GM12878 (cell line): ENCODE results near the gene MAOA. TPM values are rescaled to one million over a fixed set of nuclear protein-coding genes. Genes with fewer than 3 reads are reported as not detected.

Experiments
- ATAC-seq: fragments of 200-7000 bp; cut with Tn5 transposase; 3 replicates; pipeline ENCODE4 v1.9.1; 2020; ENCODE audit warnings: mild to moderate bottlenecking, moderate library complexity
- BruUV-seq: library from RNA; stranded (reverse); fragments of 400-500 nt; replicated peaks from 2 replicates; lab custom pipeline; 2021; lab: Mats Ljungman, UMichigan
- CTCF ChIA-PET: fragments of 300-600 bp; sonication (Branson Sonifier 250); formaldehyde crosslinking; extraction: SDS; loops from one replicate; lab custom pipeline; 2021; ENCODE audit warnings: inconsistent platforms; lab: Yijun Ruan, JAX
- POLR2A ChIA-PET: fragments of 350-600 bp; formaldehyde crosslinking; extraction: SDS; loops from one replicate; lab custom pipeline; 2021; ENCODE audit warnings: inconsistent platforms; lab: Charles Lee
- RAD21 ChIA-PET: fragments of 300-600 bp; sonication (Branson Sonifier 250); formaldehyde crosslinking; loops from one replicate; lab custom pipeline; 2023; ENCODE audit warnings: antibody characterized with exemption; ENCODE audit not compliant: unreplicated experiment; lab: Charles Lee
- SMC1A ChIA-PET: fragments of 300-600 bp; sonication (Branson Sonifier 250); formaldehyde crosslinking; loops from one replicate; lab custom pipeline; 2023; ENCODE audit not compliant: unreplicated experiment, uncharacterized antibody; lab: Charles Lee
- DNase-seq: peaks from one replicate; pipeline ENCODE4 v3.0.0-alpha.2; 2011; ENCODE audit warnings: low read depth, low spot score
- FAIRE-seq: peaks from 3 replicates; lab custom pipeline; 2011; peaks lifted over from hg19 to GRCh38; lab: Jason Lieb, UNC
- H2AFZ ChIP-seq: 2 replicates; pipeline ENCODE4 v1.6.0; 2011; ENCODE audit warnings: low read depth, low read length, control low read depth; ENCODE audit not compliant: control insufficient read depth
- H3K27ac ChIP-seq: 2 replicates; pipeline ENCODE4 v1.5.1; 2011; ENCODE audit warnings: control low read depth; ENCODE audit not compliant: control insufficient read depth, insufficient read depth
- H3K27me3 ChIP-seq, 2 experiments: replicated peaks in 1 of 2; 2 replicates each; pipeline versions ENCODE4 v1.6.0 to v1.6.1; 2011; ENCODE audit warnings: low read length in 1 of 2; ENCODE audit not compliant: control insufficient read depth in 2 of 2, insufficient read depth in 2 of 2
- H3K36me3 ChIP-seq, 2 experiments: 2 replicates each; pipeline ENCODE4 v1.5.1; 2011; ENCODE audit warnings: low read length in 1 of 2; ENCODE audit not compliant: control insufficient read depth in 2 of 2, insufficient read depth in 2 of 2
- H3K4me1 ChIP-seq: 2 replicates; pipeline ENCODE4 v1.6.1; 2011; ENCODE audit warnings: mild to moderate bottlenecking, low read length, moderate library complexity, mixed read lengths; ENCODE audit not compliant: control insufficient read depth, insufficient read depth
- H3K4me2 ChIP-seq: 2 replicates; pipeline ENCODE4 v1.6.0; 2011; ENCODE audit warnings: control low read depth; ENCODE audit not compliant: control insufficient read depth, insufficient read depth
- H3K4me3 ChIP-seq: fragments of 200-600 bp; sonication (generic); 2 replicates; pipeline ENCODE4 v1.5.1; 2016
- H3K79me2 ChIP-seq: 2 replicates; pipeline ENCODE4 v1.6.0; 2011; ENCODE audit warnings: low read length; ENCODE audit not compliant: control insufficient read depth, insufficient read depth
- H3K9ac ChIP-seq: 2 replicates; pipeline ENCODE4 v1.8.0; 2011; ENCODE audit warnings: low read length, control low read depth, mixed read lengths; ENCODE audit not compliant: control insufficient read depth, insufficient read depth
- H3K9me3 ChIP-seq: replicated peaks from 3 replicates; pipeline ENCODE4 v1.5.1; 2011; ENCODE audit warnings: mild to moderate bottlenecking, low read length; ENCODE audit not compliant: control insufficient read depth, insufficient read depth
- H4K20me1 ChIP-seq: 2 replicates; pipeline ENCODE4 v1.6.0; 2011; ENCODE audit not compliant: control insufficient read depth, insufficient read depth
- BMI1 ChIP-seq: fragments of 450-650 bp; IDR thresholded peaks from 2 replicates; pipeline ENCODE4 v1.6.1; 2016; ENCODE audit warnings: mild to moderate bottlenecking, moderate library complexity, borderline replicate concordance
- CBX3 ChIP-seq: fragments of 200-600 bp; sonication (generic); IDR thresholded peaks from 2 replicates; pipeline ENCODE4 v1.6.1; 2016; ENCODE audit warnings: low read depth, borderline replicate concordance
- JUND ChIP-seq: IDR thresholded peaks from 2 replicates; pipeline ENCODE4 v1.6.1; 2012; ENCODE audit warnings: low read depth, mild to moderate bottlenecking, low read length, improper control_type of control experiment, moderate library complexity
- MEF2B ChIP-seq: fragments of 450-650 bp; IDR thresholded peaks from 2 replicates; pipeline ENCODE4 v1.6.1; 2018; ENCODE audit warnings: mild to moderate bottlenecking, moderate library complexity; ENCODE audit not compliant: partially characterized antibody, poor library complexity, severe bottlenecking
- RELA ChIP-seq: fragments of 450-650 bp; IDR thresholded peaks from 2 replicates; pipeline ENCODE4 v1.8.0; 2014; ENCODE audit warnings: borderline replicate concordance; ENCODE audit not compliant: partially characterized antibody
- SMAD1 ChIP-seq: fragments of 450-650 bp; IDR thresholded peaks from 2 replicates; pipeline ENCODE4 v1.6.1; 2018; ENCODE audit warnings: mild to moderate bottlenecking, low read depth; ENCODE audit not compliant: partially characterized antibody
- SMARCA5 ChIP-seq: fragments of 450-650 bp; IDR thresholded peaks from 2 replicates; pipeline ENCODE4 v1.6.1; 2017; ENCODE audit warnings: mild to moderate bottlenecking
- STAT3 ChIP-seq: IDR thresholded peaks from 2 replicates; pipeline ENCODE4 v1.6.1; 2011; ENCODE audit warnings: low read depth, low read length, improper control_type of control experiment
- ZBTB11 ChIP-seq: fragments of 450-650 bp; formaldehyde crosslinking; IDR thresholded peaks from 2 replicates; pipeline ENCODE4 v1.5.0; 2022; ENCODE audit warnings: mild to moderate bottlenecking, missing genetic modification characterization
- WGBS: methylation state at CpG from one replicate; pipeline ENCODE4 v1.1.6; 2016; ENCODE audit warnings: low lambda C conversion rate; ENCODE audit not compliant: insufficient replicate concordance, insufficient coverage; ENCODE audit errors: missing lambda C conversion rate; 5-methylcytosine and 5-hydroxymethylcytosine counted together
- in situ Hi-C: fragments of 300-500 bp; cut with MboI; formaldehyde crosslinking; loops from 9 replicates; pipeline ENCODE4 v1.14.3; 2018; ENCODE audit warnings: mixed read lengths
- intact Hi-C: fragments of 100-400 bp; cut with micrococcal nuclease; formaldehyde crosslinking; loops from one replicate; pipeline ENCODE4 v1.14.2; 2022; ENCODE audit not compliant: unreplicated experiment
- polyA plus RNA-seq, 11 experiments: library from polyadenylated mRNA; depleted of rRNA in 4 of 11; unstranded in 6 of 11; stranded (reverse) in 5 of 11; fragments of >200 nt; fragmentation: Nextera tagmentation in 4 of 11; fragmentation: Illumina TruSeq in 1 of 11; extraction: Ambion mirVana in 4 of 11; extraction: Trizol in 1 of 11; gene quantifications; 1 replicate in 1 of 11; 2 replicates in 10 of 11; pipeline versions ENCODE4 v1.2.1 to v1.2.3, GENCODE V29; 2011 to 2016; ENCODE audit warnings: inconsistent platforms in 2 of 11, missing spikeins in 2 of 11, low read depth in 1 of 11
- total RNA-seq, 4 experiments: library from RNA; depleted of rRNA in 3 of 4; stranded (reverse); fragments of >200 nt in 3 of 4; fragmentation: Illumina TruSeq in 1 of 4; extraction: Trizol in 1 of 4; gene quantifications; 2 replicates each; pipeline versions ENCODE4 v1.2.1 to v1.2.3, GENCODE V29; 2013 to 2021
- TF ChIP-seq, protein P1 (sequence below): IDR thresholded peaks from 2 replicates; pipeline ENCODE4 v1.6.1; 2011; ENCODE audit warnings: low read depth, mild to moderate bottlenecking, low read length, moderate library complexity, borderline replicate concordance; ENCODE audit errors: extremely low read depth

Gene MAOA
- total and polyA plus RNA-seq, 10 of the 15 experiments (the other 5 are each of a cell fraction or from before 2014, with no cell fraction given) = 0.02 to 0.51 (median 0.08) TPM; not detected in 7

- Histone ChIP-seq H2AFZ (no peak overlapping the region), H4K20me1 (no peaks in the 10 kb centered on the region), H3K4me2 (no peak overlapping the region), H3K9ac (no peak overlapping the region), H3K36me3 (no peaks in the 10 kb centered on the region), H3K27ac (no peak overlapping the region), H3K4me1 (no peaks in the 10 kb centered on the region), H3K27me3 (no peaks in the 10 kb centered on the region), H3K79me2 (no peaks in the 10 kb centered on the region), H3K9me3 (no peaks in the 10 kb centered on the region), H3K4me3 (no peak overlapping the region)
- ATAC-seq = no peak
- RAD21 ChIA-PET = no interaction called here
- in situ Hi-C loops = no loop called here
- SMC1A ChIA-PET = no interaction called here
- TF ChIP-seq SMAD1 = no peak
- CTCF ChIA-PET = no interaction called here
- no peak for FAIRE-seq
- POLR2A ChIA-PET = no interaction called here
- DNase-seq = no peak
- BruUV-seq = no TSS peak
- 47% methylated on average over 2 of the region's 2 CpGs for WGBS
- intact Hi-C loops = loop anchor here (1.0 kb wide), 1 partner anchor 11 kb away; no protein-coding TSS in a partner anchor
Measured at GRCh38 chrX:43677993-43678392, 21.9 kb downstream of the MAOA start.

- no peaks in the 10 kb centered on the region for H4K20me1 ChIP-seq
- no TSS peak for BruUV-seq
- H3K27me3 ChIP-seq = no peaks in the 10 kb centered on the region
- no peak overlapping the region for H3K27ac ChIP-seq
- ChIA-PET SMC1A (no interaction called here), RAD21 (no interaction called here), CTCF (no interaction called here), POLR2A (no interaction called here)
- H3K4me3 ChIP-seq = no peak overlapping the region
- ATAC-seq (no peak), DNase-seq (no peak), FAIRE-seq (no peak)
- in situ Hi-C loops = no loop called here
- H3K4me1 ChIP-seq = no peaks in the 10 kb centered on the region
- no peak overlapping the region for H3K4me2 ChIP-seq
- no peaks in the 10 kb centered on the region for H3K79me2 ChIP-seq
- H2AFZ ChIP-seq = no peak overlapping the region
- no peak overlapping the region for H3K9ac ChIP-seq
- H3K36me3 ChIP-seq = no peaks in the 10 kb centered on the region
- WGBS = 1% methylated on average over 3 of the region's 3 CpGs
- no peaks in the 10 kb centered on the region for H3K9me3 ChIP-seq
- intact Hi-C loops = no loop called here
- no peak for TF ChIP-seq CBX3
- no peak for TF ChIP-seq RELA
- TF ChIP-seq JUND = no peak
- no peak for TF ChIP-seq MEF2B
- no peak for TF ChIP-seq ZBTB11 (CRISPR knock-in tag)
- no peak for TF ChIP-seq SMARCA5
- no peak for TF ChIP-seq STAT3
- no peak for TF ChIP-seq BMI1
- TF ChIP-seq, protein P1, sequence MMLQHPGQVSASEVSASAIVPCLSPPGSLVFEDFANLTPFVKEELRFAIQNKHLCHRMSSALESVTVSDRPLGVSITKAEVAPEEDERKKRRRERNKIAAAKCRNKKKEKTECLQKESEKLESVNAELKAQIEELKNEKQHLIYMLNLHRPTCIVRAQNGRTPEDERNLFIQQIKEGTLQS = no peak
- TF ChIP-seq, all 136 proteins: peak for 0
Measured at GRCh38 chrX:43679058-43679457, 23.0 kb downstream of the MAOA start.
